ENCODE measurements around the gene KCNJ8. TPM values are rescaled to one million over a fixed set of nuclear protein-coding genes. Genes with fewer than 3 reads are reported as not detected.

Gene KCNJ8
- polyA plus RNA-seq, 2 of the 4 experiments (the other 2 are of a cell fraction), result 0.67 to 0.68 TPM

- POLR2A ChIA-PET, result no interaction called here
- TF ChIP-seq RCOR1 (IDR thresholded peaks at IDR 0.05; ENCODE audit: low read depth, low read length), result no peak
- TF ChIP-seq PHF8 (IDR thresholded peaks at IDR 0.05; ENCODE audit: borderline replicate concordance, low read depth), result no peak
- no peak for TF ChIP-seq TFCP2L1 (CRISPR knock-in tag; IDR thresholded peaks at IDR 0.05)
- TF ChIP-seq REST (IDR thresholded peaks at IDR 0.05), result no peak
- no peak for TF ChIP-seq CBX2 (IDR thresholded peaks at IDR 0.05; ENCODE audit: borderline replicate concordance, low read depth)
- TF ChIP-seq JUN (IDR thresholded peaks at IDR 0.05), result no peak
- TF ChIP-seq CBX8 (IDR thresholded peaks at IDR 0.05), result no peak
- no peak for TF ChIP-seq MYC (IDR thresholded peaks at IDR 0.05; ENCODE audit: borderline replicate concordance, low read length)
- no peak for TF ChIP-seq EP300 (IDR thresholded peaks at IDR 0.05)
- TF ChIP-seq HOXA7 (CRISPR knock-in tag; IDR thresholded peaks at IDR 0.05), result no peak
- TF ChIP-seq FOSB (CRISPR knock-in tag; IDR thresholded peaks at IDR 0.05), result no peak
- TF ChIP-seq HOXB13 (CRISPR knock-in tag; IDR thresholded peaks at IDR 0.05; ENCODE audit: low read depth), result no peak
- TF ChIP-seq ELK1 (IDR thresholded peaks at IDR 0.05; ENCODE audit: low read depth, low read length), result no peak
- no peak for TF ChIP-seq HOXB5 (CRISPR knock-in tag; IDR thresholded peaks at IDR 0.05)
- H3K4me1 ChIP-seq, result no peaks in the 10 kb centered on the region
- FAIRE-seq (no peak), ATAC-seq (no peak), DNase-seq (ENCODE audit: low read depth in 1 of 2, low spot score in 1 of 2) (no peak)
- no peak overlapping the region for H3K27ac ChIP-seq
- CTCF ChIA-PET, result interaction anchor here (1.0 kb wide), 1 partner anchor 13 kb away, joined by 3 read pairs; no protein-coding TSS in a partner anchor
- H3K4me2 ChIP-seq, result no peak overlapping the region
- no peak overlapping the region for H3K4me3 ChIP-seq
- WGBS (ENCODE audit: missing lambda C conversion rate), result 25% methylated on average over 2 of the region's 2 CpGs
- no peaks in the 10 kb centered on the region for H3K9me3 ChIP-seq
Observed at GRCh38 chr12:21769307-21769706, 5.2 kb downstream of the KCNJ8 start.

GRCh38 chr12:21766403-21766802, 8.1 kb downstream of the KCNJ8 start:
- TF ChIP-seq HOXA7 (CRISPR knock-in tag; IDR thresholded peaks at IDR 0.05) (no peak), KDM1A (IDR thresholded peaks at IDR 0.05; ENCODE audit: low read depth) (no peak), CHD2 (IDR thresholded peaks at IDR 0.05; ENCODE audit: low read length, partially characterized antibody) (no peak), HOXB5 (CRISPR knock-in tag; IDR thresholded peaks at IDR 0.05) (no peak), HEYL (CRISPR knock-in tag; IDR thresholded peaks at IDR 0.05) (no peak), MAZ (IDR thresholded peaks at IDR 0.05; ENCODE audit: borderline replicate concordance, low read depth, low read length) (no peak), USF2 (IDR thresholded peaks at IDR 0.05) (no peak)
- TF ChIP-seq, protein P1, sequence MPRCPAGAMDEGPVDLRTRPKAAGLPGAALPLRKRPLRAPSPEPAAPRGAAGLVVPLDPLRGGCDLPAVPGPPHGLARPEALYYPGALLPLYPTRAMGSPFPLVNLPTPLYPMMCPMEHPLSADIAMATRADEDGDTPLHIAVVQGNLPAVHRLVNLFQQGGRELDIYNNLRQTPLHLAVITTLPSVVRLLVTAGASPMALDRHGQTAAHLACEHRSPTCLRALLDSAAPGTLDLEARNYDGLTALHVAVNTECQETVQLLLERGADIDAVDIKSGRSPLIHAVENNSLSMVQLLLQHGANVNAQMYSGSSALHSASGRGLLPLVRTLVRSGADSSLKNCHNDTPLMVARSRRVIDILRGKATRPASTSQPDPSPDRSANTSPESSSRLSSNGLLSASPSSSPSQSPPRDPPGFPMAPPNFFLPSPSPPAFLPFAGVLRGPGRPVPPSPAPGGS (IDR thresholded peaks at IDR 0.05), result no peak
- no peaks in the 10 kb centered on the region for H3K4me1 ChIP-seq
- ChIA-PET POLR2A (no interaction called here), CTCF (interaction anchor here (1.3 kb wide), 1 partner anchor 14 kb away, joined by 4 read pairs; no protein-coding TSS in a partner anchor)
- no peak overlapping the region for H3K4me2 ChIP-seq
- no peak overlapping the region for H3K27ac ChIP-seq
- no peak overlapping the region for H3K4me3 ChIP-seq
- no peak for DNase-seq (ENCODE audit: low read depth in 1 of 2, low spot score in 1 of 2)
- no peak for ATAC-seq
- FAIRE-seq, result no peak
- H3K9me3 ChIP-seq, result no peaks in the 10 kb centered on the region
- 58% methylated on average over 2 of the region's 2 CpGs for WGBS (ENCODE audit: missing lambda C conversion rate)

Measured in A549 (cell line).